NCI-H1105 (cell line): ENCODE measurements around the gene SLC16A3.

Source experiments
- DNase-seq: peaks from one replicate; lab custom pipeline; 2025; lab: John Stamatoyannopoulos, UW

SLC16A3 gene

GRCh38 chr17:82269138-82269881, 40.5 kb downstream of the SLC16A3 start:
- DNase-seq: no peak

- no peak for DNase-seq
Measured at GRCh38 chr17:82269882-82270500, 41.1 kb downstream of the SLC16A3 start.

DNA sequence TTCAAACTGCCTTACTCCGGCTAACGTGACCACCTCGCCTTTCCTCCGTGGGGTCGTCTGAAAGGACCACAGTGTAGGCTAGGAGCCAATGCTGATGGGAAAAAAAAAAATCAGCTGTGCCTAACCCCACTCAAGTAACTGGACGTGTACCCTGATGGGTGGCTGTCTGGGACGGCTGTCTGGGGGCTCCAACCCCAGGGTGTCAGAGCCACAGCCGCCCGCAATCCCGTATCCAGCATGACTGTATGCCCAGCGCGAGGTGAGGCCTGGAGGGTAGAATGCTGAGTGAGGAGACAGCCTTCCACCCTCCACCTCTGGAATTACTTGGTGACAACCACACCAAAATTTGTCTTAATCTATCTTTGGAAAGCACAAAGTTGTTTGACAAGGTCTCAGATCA, 41.8 kb downstream of the SLC16A3 start:
- no peak for DNase-seq

DNA sequence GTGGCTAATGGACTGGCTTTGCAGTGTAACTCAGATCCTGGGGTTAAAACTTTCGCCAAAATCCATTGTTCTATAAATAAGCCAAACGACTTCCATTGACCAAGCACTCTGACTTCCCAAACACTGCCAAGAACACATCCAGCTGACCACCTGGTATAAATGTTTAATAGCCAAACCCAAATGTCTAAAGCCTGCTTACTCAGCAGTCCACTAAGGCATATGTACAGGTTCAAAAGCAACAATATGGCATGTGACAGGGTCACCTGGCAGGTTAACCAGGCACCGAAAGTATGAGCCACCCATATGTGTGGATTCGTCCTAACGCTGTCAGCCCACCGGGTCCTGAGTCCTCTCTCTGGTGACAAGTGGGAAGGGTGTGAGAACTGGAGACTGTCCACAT, 42.6 kb downstream of the SLC16A3 start:
- no peak for DNase-seq

DNA sequence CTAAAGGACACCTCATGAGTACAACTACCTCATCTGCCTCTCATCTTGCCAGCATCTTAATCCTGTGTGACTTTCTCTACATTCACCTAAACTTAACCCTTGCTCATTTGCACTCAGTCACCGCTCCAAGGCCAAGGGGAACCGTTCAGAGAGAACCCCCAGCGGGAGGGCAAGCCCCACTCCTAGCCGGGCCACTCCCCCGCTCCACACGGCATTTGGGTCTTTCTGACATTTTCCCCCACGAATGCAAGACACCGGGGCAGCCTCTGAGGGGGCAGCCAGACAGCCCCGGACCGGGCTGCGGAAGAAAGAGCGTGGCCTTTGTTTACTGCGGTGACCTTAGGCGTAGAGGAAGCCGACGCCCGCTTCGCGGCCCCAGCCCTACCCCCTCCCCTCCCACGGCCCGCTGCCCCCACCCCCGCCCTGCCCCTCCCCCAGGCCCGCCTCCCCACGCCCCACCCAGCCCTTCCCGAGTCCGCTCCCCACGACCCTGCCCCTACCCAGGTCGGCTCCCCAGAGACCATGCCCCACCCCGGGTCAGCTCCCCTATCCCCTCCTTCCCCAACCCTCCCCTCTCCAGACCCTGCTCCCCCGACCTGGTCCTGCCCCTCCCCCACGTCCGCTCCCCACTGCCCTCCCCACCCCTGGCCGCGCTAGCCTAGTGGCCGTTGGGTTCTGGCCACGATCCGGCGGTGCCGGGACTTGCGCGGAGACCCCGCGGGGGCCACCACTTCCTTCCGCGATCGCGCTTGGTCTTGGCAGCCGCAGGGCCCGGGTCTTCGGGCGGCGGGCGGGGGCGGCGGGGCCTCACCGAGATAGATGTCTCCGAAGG, 43.9 kb downstream of the SLC16A3 start:
- no peak for DNase-seq

DNA sequence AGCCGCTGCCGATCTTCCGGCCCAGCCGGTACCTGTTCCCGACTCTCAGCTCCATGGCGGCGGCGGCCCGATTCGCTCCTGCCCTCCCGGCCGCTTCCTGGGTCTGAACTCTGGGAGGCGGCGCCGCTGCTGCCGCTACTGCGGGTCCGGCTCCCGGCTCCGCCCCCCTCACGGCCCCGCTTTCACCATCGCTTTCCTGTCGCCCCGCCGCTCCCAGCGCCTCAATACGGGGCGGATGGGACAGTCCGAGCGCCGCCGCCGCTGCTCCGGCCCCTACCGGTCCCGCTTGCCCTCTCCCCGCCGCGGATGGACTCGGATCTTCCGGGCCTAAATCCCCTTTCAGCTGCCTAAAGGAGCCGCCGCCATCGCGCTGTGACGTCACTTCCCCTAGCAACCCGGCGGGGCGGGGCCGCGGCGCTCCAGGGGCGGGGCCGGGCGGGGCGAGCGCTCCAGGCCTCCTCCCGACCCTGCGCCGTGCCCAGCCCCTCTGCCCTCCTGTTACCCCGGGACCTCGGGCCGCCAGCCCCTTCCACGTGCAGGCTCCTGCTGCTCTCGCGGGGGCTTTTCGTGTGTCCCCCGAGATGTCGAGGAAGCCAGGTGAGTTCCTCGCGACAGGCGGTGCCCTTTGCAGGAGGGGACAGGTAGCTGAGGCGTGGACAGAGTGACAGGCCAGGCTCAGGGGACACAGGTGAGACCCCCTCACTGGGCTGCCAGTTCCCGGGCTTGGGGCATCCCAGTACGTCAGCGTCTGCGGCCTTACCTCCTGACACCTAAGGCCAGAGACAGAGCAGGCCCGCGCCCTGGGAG, 44.7 kb downstream of the SLC16A3 start, which contains the start of gene CSNK1D:
TSS of gene CSNK1D (minus strand) at position 374 of the 807 bp plus-strand sequence. CDS start at position 55, 319 bp downstream.
- DNase-seq: peak; percentile 78

- no peak for DNase-seq
Measured at GRCh38 chr17:82274134-82275020, 45.5 kb downstream of the SLC16A3 start.

DNA sequence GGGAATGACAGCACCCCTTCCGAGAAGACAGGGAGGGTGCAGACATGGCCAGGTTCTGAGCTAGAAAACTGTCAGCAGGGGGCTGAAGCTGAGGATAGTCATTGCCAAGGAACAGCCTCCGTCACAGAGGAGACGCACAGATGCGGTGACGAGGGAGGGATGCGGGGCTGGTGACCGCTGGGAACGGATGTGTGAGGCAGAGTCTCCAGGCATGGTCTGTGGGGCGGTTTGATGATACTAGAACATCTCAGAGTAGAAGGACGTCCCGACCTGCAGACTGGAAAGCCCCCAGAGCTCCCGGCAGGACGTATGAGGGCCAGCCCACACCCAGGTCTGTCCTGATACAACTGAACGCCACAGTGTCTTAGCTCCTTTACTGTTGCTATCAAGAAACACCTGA, 46.5 kb downstream of the SLC16A3 start:
- no peak for DNase-seq

DNA sequence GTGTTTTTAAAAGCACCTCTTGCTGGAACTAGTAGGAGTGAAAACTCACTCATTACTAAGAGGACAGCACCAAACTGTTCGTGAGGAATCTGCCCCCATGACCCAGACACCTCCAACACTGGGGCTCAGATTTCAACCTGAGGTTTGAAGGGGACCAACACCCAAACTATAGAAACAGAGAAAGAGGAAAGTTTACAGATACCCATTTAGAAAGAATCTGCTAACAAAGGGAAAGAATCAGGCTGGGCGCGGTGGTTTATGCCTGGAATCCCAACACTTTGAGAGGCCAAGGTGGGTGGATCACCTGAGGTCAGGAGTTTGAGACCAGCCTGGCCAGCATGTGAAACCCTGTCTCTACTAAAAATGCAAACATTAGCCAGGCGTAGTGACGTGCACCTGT, 48.1 kb downstream of the SLC16A3 start:
- DNase-seq: no peak

GRCh38 chr17:82277851-82278250, 49.0 kb downstream of the SLC16A3 start:
- DNase-seq: no peak

- no peak for DNase-seq
Measured at GRCh38 chr17:82278308-82278707, 49.5 kb downstream of the SLC16A3 start.

DNA sequence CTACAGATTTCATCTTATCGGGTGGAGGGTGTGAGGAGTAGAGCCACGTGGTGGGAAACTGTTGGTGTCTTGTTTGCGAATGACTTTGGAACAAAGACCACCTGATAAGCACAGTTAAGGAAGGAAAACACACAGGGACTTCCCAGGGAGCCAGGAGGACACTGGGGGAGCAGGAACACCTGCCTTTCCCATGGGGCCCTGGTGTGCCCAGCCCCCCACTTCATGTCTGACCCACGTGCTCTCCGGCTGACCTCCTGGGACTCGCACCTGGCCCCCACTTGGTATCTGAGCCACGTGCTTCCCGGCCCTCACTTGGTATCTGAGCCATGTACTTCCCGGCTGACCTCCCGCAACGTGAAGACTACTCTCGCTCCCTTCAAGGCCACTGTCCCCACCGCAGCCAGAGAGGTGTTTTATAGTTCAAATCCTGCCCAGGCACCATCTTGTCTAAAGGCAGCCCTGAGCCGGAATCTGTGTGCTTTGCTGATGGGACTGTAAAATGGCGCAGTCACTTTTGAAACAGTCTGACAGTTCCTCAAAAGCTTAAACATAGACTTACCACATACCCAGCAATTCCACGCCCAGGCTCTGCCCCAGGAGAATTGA, 50.0 kb downstream of the SLC16A3 start:
- no peak for DNase-seq

GRCh38 chr17:82280537-82280936, 51.7 kb downstream of the SLC16A3 start:
- no peak for DNase-seq

GRCh38 chr17:82281076-82281475, 52.2 kb downstream of the SLC16A3 start:
- no peak for DNase-seq

GRCh38 chr17:82281502-82282238, 52.8 kb downstream of the SLC16A3 start:
- no peak for DNase-seq

DNA sequence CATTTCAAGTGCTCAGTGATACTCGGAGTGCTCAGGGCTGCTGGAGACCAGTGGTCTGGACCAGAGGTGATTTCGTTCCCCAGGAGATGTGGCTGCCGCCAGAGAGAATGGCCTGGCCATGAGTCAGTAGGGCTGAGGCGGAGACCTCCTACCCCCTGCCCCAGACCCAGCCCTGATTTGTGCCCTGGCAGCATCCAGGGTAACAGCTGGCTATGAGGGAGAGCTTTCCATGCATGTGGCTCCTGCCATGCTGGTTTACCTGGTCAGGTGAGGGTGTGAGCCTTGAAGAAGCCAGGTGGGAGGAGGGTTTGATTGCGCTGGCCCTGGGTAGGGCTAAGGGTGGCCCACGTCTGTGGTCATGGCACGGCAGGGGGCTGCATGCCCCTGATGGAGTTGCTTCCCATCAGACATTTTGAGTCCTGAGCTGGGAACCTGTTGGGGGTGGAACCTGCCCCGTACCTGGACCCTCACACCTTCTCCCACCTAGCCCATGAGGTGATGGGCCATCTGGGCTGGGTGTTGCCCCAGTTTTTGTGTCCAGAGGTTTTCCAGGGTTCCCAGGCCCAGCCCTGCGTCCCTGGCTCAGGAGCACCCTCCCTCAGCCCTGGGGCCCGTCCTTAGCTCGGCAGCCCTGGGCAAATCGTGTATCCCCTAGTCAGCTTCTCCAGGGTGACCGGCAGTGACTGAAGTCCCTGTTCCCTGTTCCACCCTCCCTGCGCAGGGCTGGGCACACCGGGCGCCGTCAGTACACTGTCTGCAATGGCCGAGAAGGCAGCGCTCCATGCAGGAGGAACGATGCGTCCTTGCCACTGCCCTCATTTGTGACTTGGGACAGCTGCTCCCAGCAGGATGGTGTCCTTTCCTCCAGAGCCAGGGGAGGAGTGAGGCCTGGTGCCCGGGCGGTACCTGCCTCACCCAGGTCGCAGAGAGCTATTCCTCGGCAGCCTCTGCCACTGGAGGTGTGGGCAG, 53.7 kb downstream of the SLC16A3 start:
- no peak for DNase-seq

GRCh38 chr17:82283208-82283749, 54.4 kb downstream of the SLC16A3 start:
- no peak for DNase-seq

DNA sequence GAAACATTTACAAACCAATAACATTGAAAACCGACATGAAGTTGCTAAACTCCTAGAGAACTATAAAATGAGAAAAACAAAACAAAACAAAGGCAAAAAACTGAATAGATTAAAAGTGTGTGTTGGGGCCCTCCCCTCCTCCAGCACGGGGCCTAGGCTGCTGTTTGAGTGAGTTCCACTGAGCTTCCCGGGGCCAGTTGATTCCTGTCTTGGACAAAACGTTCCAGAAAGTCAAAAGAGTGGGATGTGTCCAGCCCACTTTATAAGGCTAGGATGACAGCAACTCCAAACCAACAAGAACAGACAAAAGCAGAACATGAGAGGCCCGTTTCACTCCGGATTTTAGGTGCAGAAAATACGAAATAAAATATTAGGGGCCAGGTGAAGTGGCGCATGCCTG, 56.3 kb downstream of the SLC16A3 start:
- DNase-seq: no peak
